Common myeloid progenitor, CD34-positive (primary cell): ENCODE measurements around the gene MMP14.
A peak's percentile ranks its signal among the peaks of the same experiment; 100 is the strongest.

Experiments used
- CTCF ChIA-PET: fragments of 350-600 bp; sonication (Branson Sonifier 250); formaldehyde crosslinking; loops from one replicate; lab custom pipeline; 2021; ENCODE audit warnings: antibody characterized with exemption; lab: Charles Lee
- POLR2A ChIA-PET: fragments of 350-600 bp; sonication (Branson Sonifier 250); formaldehyde crosslinking; loops from one replicate; lab custom pipeline; 2021; ENCODE audit warnings: antibody characterized with exemption; lab: Charles Lee
- DNase-seq, 3 donors: peaks; one replicate each; pipeline versions ENCODE4 v3.0.0 to v3.0.0-alpha.2; 2013
- H3K27ac ChIP-seq, 2 experiments: 1 replicate in 1 of 2; 2 replicates in 1 of 2; pipeline ENCODE4 v1.7.0; 2013; ENCODE audit warnings: inconsistent platforms in 2 of 2, low read length in 2 of 2, mild to moderate bottlenecking in 2 of 2, low read depth in 1 of 2, moderate library complexity in 1 of 2; ENCODE audit not compliant: severe bottlenecking in 2 of 2, insufficient read depth in 1 of 2, poor library complexity in 1 of 2
- H3K27me3 ChIP-seq, 5 experiments: replicated peaks in 2 of 5; 1 replicate in 3 of 5; 2 replicates in 2 of 5; pipeline versions ENCODE4 v1.6.1 to v1.7.0; 2013; ENCODE audit warnings: low read length in 4 of 5, mild to moderate bottlenecking in 2 of 5, moderate library complexity in 2 of 5, inconsistent platforms in 1 of 5; ENCODE audit not compliant: insufficient read depth in 5 of 5, control insufficient read depth in 4 of 5
- H3K36me3 ChIP-seq, 4 experiments: 1 replicate in 2 of 4; 2 replicates in 2 of 4; pipeline versions ENCODE4 v1.6.1 to v1.7.0; 2013; ENCODE audit warnings: low read length in 3 of 4, control low read depth in 1 of 4, mild to moderate bottlenecking in 1 of 4; ENCODE audit not compliant: control insufficient read depth in 4 of 4, insufficient read depth in 4 of 4
- H3K4me1 ChIP-seq, 4 experiments: 1 replicate in 3 of 4; 2 replicates in 1 of 4; pipeline versions ENCODE4 v1.6.1 to v1.7.1; 2013; ENCODE audit warnings: low read length in 3 of 4, mild to moderate bottlenecking in 3 of 4, control low read depth in 1 of 4, inconsistent platforms in 1 of 4, moderate library complexity in 1 of 4; ENCODE audit not compliant: control insufficient read depth in 4 of 4, insufficient read depth in 4 of 4; ENCODE audit errors: control extremely low read depth in 1 of 4
- H3K4me3 ChIP-seq, 7 experiments: 1 replicate in 4 of 7; 2 replicates in 3 of 7; pipeline versions ENCODE4 v1.5.1 to v1.7.0; 2013; ENCODE audit warnings: mild to moderate bottlenecking in 7 of 7, low read length in 6 of 7, moderate library complexity in 6 of 7, inconsistent platforms in 2 of 7, low read depth in 2 of 7, control low read depth in 1 of 7; ENCODE audit not compliant: insufficient read depth in 4 of 7, control insufficient read depth in 1 of 7; ENCODE audit errors: extremely low read depth in 1 of 7
- H3K9me3 ChIP-seq, 5 experiments: 1 replicate in 4 of 5; 2 replicates in 1 of 5; pipeline versions ENCODE4 v1.6.1 to v1.7.1; 2013; ENCODE audit warnings: low read length in 4 of 5, mild to moderate bottlenecking in 2 of 5, inconsistent platforms in 1 of 5, low read depth in 1 of 5, moderate library complexity in 1 of 5; ENCODE audit not compliant: control insufficient read depth in 4 of 5, insufficient read depth in 2 of 5; ENCODE audit errors: control extremely low read depth in 1 of 5
- WGBS: methylation state at CpG from one replicate; pipeline ENCODE4 v1.1.5; 2013; ENCODE audit not compliant: insufficient coverage; 5-methylcytosine and 5-hydroxymethylcytosine counted together

Gene MMP14

DNA sequence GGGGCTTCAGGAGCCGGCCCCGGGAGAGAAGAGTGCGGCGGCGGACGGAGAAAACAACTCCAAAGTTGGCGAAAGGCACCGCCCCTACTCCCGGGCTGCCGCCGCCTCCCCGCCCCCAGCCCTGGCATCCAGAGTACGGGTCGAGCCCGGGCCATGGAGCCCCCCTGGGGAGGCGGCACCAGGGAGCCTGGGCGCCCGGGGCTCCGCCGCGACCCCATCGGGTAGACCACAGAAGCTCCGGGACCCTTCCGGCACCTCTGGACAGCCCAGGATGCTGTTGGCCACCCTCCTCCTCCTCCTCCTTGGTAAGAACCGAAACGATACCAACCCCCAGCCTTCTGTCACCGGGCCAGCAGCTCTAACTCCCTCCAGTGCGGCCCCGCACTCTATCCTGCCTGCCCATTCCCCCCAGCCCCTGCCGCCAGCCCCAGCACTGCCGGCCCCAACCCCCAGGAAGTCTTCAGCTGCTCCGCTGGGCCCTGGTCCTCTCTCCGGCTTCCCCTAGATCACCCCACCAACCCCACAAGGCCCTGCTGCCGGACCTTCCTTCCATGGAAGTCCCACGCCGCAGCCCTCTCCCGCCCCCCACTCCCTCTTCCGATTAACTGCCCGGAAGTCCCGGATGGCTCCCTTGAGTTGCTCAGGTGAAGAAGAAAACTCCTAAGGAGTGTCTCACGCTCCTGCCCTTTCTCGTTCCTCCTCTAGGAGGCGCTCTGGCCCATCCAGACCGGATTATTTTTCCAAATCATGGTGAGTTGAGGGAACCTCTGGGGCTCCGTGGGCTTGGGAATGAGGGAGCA lies 35.8 kb downstream of the MMP14 start:
- Histone ChIP-seq H3K4me1 (peaks cover 8 to 24% (median 22%) of the 10 kb centered on the region in 4 experiments), H3K36me3 (peaks cover 0 to 32% (median 20%) of the 10 kb centered on the region in 4 experiments), H3K9me3 (no peaks in the 10 kb centered on the region), H3K27me3 (peaks cover 0 to 2% (median 0%) of the 10 kb centered on the region in 5 experiments), H3K27ac (peak overlapping the region; percentile 29 to 82), H3K4me3 (peak overlapping the region; percentile 59 to 91 (median 78))
- peak; percentile 61 to 65 (median 62) for DNase-seq
- 0% methylated on average over 39 of the region's 45 CpGs for WGBS
- CTCF ChIA-PET, result interaction anchor here (0.8 to 6.6 kb wide), 20 partner anchors 10 to 316 kb away, joined by 3 to 75 read pairs (median 6); partner anchors contain the start of genes AJUBA and REM2
- POLR2A ChIA-PET, result interaction anchor here (0.5 to 0.7 kb wide), 2 partner anchors 43 to 106 kb away, joined by 3 read pairs; partner anchors contain the start of gene OXA1L

DNA sequence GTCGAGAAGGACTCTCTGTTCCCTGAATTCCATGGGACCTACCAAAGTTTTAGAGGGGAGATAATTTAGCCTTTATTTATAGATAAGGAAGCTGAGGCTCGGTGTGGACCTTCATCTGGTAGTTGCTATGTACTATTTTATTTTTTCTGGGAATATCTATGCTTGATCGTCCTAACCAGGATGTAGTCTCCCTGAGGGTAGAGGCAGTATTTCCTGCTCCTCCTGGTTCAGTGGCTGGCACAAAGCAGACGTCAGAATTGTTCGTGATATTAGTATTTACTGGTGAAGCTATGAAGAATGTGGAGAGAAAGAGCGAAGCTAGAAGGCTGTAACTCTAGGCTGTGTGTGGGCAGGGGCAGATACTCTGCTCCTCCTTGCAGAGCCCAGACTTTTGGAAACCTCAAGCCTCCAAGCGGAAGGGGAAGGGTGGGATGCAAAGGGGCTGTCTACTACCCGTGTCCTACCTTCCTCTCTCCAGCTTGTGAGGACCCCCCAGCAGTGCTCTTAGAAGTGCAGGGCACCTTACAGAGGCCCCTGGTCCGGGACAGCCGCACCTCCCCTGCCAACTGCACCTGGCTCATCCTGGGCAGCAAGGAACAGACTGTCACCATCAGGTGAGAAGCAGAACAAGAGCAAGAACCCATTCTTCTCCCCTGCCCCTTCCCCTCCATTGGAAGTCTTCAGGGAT lies 36.6 kb downstream of the MMP14 start:
- Histone ChIP-seq H3K27ac (peak overlapping the region in 1 of 2 experiments; percentile 82), H3K4me3 (peak overlapping the region; percentile 59 to 91 (median 78)), H3K4me1 (peaks cover 8 to 24% (median 22%) of the 10 kb centered on the region in 4 experiments), H3K36me3 (peaks cover 0 to 40% (median 25%) of the 10 kb centered on the region in 4 experiments), H3K9me3 (no peaks in the 10 kb centered on the region), H3K27me3 (no peaks in the 10 kb centered on the region)
- DNase-seq, result no peak
- CTCF ChIA-PET, result interaction anchor here (0.6 to 6.6 kb wide), 23 partner anchors 9 to 294 kb away, joined by 3 to 75 read pairs (median 5); partner anchors contain the start of genes AJUBA and REM2
- POLR2A ChIA-PET, result interaction anchor here (0.7 kb wide), 1 partner anchor 106 kb away, joined by 3 read pairs; the partner anchor contains the start of gene OXA1L
- 69% methylated on average over 9 of the region's 10 CpGs for WGBS

DNA sequence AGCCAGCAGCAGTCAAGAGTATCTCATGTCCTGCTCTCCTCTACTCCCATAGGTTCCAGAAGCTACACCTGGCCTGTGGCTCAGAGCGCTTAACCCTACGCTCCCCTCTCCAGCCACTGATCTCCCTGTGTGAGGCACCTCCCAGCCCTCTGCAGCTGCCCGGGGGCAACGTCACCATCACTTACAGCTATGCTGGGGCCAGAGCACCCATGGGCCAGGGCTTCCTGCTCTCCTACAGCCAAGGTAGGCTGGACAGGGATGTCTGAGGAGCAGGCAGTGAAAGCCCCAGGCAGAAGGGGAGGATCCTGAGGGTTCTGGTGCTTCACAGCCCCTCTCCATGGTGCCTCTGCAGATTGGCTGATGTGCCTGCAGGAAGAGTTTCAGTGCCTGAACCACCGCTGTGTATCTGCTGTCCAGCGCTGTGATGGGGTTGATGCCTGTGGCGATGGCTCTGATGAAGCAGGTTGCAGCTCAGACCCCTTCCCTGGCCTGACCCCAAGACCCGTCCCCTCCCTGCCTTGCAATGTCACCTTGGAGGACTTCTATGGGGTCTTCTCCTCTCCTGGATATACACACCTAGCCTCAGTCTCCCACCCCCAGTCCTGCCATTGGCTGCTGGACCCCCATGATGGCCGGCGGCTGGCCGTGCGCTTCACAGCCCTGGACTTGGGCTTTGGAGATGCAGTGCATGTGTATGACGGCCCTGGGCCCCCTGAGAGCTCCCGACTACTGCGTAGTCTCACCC lies 38.8 kb downstream of the MMP14 start:
- no peak for DNase-seq
- CTCF ChIA-PET, result interaction anchor here (0.7 to 6.6 kb wide), 7 partner anchors 13 to 38 kb away, joined by 3 to 75 read pairs (median 7); no protein-coding TSS in a partner anchor
- POLR2A ChIA-PET, result no interaction called here

DNA sequence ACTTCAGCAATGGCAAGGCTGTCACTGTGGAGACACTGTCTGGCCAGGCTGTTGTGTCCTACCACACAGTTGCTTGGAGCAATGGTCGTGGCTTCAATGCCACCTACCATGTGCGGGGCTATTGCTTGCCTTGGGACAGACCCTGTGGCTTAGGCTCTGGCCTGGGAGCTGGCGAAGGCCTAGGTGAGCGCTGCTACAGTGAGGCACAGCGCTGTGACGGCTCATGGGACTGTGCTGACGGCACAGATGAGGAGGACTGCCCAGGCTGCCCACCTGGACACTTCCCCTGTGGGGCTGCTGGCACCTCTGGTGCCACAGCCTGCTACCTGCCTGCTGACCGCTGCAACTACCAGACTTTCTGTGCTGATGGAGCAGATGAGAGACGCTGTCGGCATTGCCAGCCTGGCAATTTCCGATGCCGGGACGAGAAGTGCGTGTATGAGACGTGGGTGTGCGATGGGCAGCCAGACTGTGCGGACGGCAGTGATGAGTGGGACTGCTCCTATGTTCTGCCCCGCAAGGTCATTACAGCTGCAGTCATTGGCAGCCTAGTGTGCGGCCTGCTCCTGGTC lies 39.4 kb downstream of the MMP14 start:
- Histone ChIP-seq H3K4me3 (no peak overlapping the region), H3K9me3 (no peaks in the 10 kb centered on the region), H3K4me1 (peaks cover 5 to 19% (median 17%) of the 10 kb centered on the region in 4 experiments), H3K27ac (no peak overlapping the region), H3K36me3 (peaks cover 0 to 46% (median 27%) of the 10 kb centered on the region in 4 experiments), H3K27me3 (no peaks in the 10 kb centered on the region)
- DNase-seq, result no peak
- ChIA-PET CTCF (interaction anchor here (0.7 to 6.6 kb wide), 5 partner anchors 10 to 40 kb away, joined by 3 to 75 read pairs (median 4); no protein-coding TSS in a partner anchor), POLR2A (no interaction called here)
- 96% methylated on average over 20 of the region's 20 CpGs for WGBS

More for the DNA sequence above, 38.8 kb downstream of the MMP14 start:
- H3K27ac ChIP-seq, result no peak overlapping the region
- H3K4me3 ChIP-seq, result no peak overlapping the region
- H3K4me1 ChIP-seq, result peaks cover 8 to 23% (median 22%) of the 10 kb centered on the region in 4 experiments
- no peaks in the 10 kb centered on the region for H3K27me3 ChIP-seq
- H3K9me3 ChIP-seq, result no peaks in the 10 kb centered on the region
- peaks cover 0 to 46% (median 27%) of the 10 kb centered on the region in 4 experiments for H3K36me3 ChIP-seq
- 100% methylated on average over 14 of the region's 15 CpGs for WGBS

DNA sequence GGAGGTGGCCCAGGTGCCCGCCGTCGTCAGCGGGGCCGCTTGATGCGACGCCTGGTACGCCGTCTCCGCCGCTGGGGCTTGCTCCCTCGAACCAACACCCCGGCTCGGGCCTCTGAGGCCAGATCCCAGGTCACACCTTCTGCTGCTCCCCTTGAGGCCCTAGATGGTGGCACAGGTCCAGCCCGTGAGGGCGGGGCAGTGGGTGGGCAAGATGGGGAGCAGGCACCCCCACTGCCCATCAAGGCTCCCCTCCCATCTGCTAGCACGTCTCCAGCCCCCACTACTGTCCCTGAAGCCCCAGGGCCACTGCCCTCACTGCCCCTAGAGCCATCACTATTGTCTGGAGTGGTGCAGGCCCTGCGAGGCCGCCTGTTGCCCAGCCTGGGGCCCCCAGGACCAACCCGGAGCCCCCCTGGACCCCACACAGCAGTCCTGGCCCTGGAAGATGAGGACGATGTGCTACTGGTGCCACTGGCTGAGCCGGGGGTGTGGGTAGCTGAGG lies 40.7 kb downstream of the MMP14 start:
- CTCF ChIA-PET, result interaction anchor here (1.1 to 6.6 kb wide), 2 partner anchors 9 to 24 kb away, joined by 3 to 75 read pairs; no protein-coding TSS in a partner anchor
- no peak overlapping the region for H3K4me3 ChIP-seq
- no peaks in the 10 kb centered on the region for H3K9me3 ChIP-seq
- H3K27ac ChIP-seq, result no peak overlapping the region
- H3K27me3 ChIP-seq, result peaks cover 0 to 12% (median 3%) of the 10 kb centered on the region in 5 experiments
- H3K4me1 ChIP-seq, result peaks cover 2 to 9% (median 7%) of the 10 kb centered on the region in 4 experiments
- DNase-seq, result no peak
- POLR2A ChIA-PET, result no interaction called here
- WGBS, result 98% methylated on average over 19 of the region's 22 CpGs
- H3K36me3 ChIP-seq, result peaks cover 0 to 46% (median 27%) of the 10 kb centered on the region in 4 experiments
